K562 (cell line): Measurements from ENCODE around the gene BCAR1. TPM values are rescaled to one million over a fixed set of nuclear protein-coding genes. Genes with fewer than 3 reads are reported as not detected.

Experiments used
- ATAC-seq: fragments of 200-7000 bp; cut with Tn5 transposase; 3 replicates; pipeline ENCODE4 v1.9.1; 2020; ENCODE audit warnings: moderate library complexity
- BruUV-seq: library from RNA; stranded (reverse); fragments of 400-500 nt; replicated peaks from 2 replicates; lab custom pipeline; 2021; lab: Mats Ljungman, UMichigan
- CTCF ChIA-PET: fragments of 300-600 bp; formaldehyde crosslinking; extraction: SDS; loops from one replicate; lab custom pipeline; 2021; ENCODE audit warnings: low intra/inter-chr PET ratio; lab: Yijun Ruan, JAX
- POLR2A ChIA-PET: fragments of 300-600, 350-650 bp; sonication (Branson Sonifier 250); formaldehyde crosslinking; extraction: SDS; loops from one replicate; lab custom pipeline; 2021; ENCODE audit warnings: antibody characterized with exemption, inconsistent platforms; lab: Yijun Ruan, JAX
- DNase-seq, 4 experiments: peaks; one replicate each; pipeline versions ENCODE4 v3.0.0 to v3.0.0-alpha.2; 2011 to 2018; ENCODE audit warnings: low spot score in 3 of 4, mixed read lengths in 3 of 4; ENCODE audit errors: extremely low read depth in 1 of 4
- FAIRE-seq: peaks from 2 replicates; lab custom pipeline; 2011; peaks lifted over from hg19 to GRCh38; lab: Jason Lieb, UNC
- H2AFZ ChIP-seq: 2 replicates; pipeline ENCODE4 v1.6.0; 2011; ENCODE audit warnings: low read depth, low read length, control low read depth, inconsistent platforms
- H3K27ac ChIP-seq: fragments of 200-600 bp; 3 replicates; pipeline ENCODE4 v1.8.0; 2011; ENCODE audit warnings: low read depth, mild to moderate bottlenecking, control low read depth, inconsistent platforms, low read length, moderate library complexity, mixed read lengths; ENCODE audit errors: extremely low read depth
- H3K27me3 ChIP-seq, 2 experiments: fragments of 300-600 bp in 1 of 2; 2 replicates in 1 of 2; 3 replicates in 1 of 2; pipeline versions ENCODE4 v1.6.0 to v1.8.0; 2011; ENCODE audit warnings: inconsistent platforms in 2 of 2, low read length in 2 of 2, mild to moderate bottlenecking in 1 of 2, mixed read lengths in 1 of 2, moderate library complexity in 1 of 2; ENCODE audit not compliant: control insufficient read depth in 2 of 2, insufficient read depth in 2 of 2
- H3K36me3 ChIP-seq: fragments of 300-600 bp; 3 replicates; pipeline ENCODE4 v1.8.0; 2011; ENCODE audit warnings: mild to moderate bottlenecking, low read length, inconsistent platforms; ENCODE audit not compliant: control insufficient read depth, insufficient read depth
- H3K4me1 ChIP-seq, 2 experiments: fragments of 200-600 bp in 1 of 2; replicated peaks in 1 of 2; 2 replicates in 1 of 2; 3 replicates in 1 of 2; pipeline versions ENCODE4 v1.5.1 to v1.8.0; 2011; ENCODE audit warnings: inconsistent platforms in 2 of 2, low read length in 2 of 2, mild to moderate bottlenecking in 1 of 2, mixed read lengths in 1 of 2, moderate library complexity in 1 of 2; ENCODE audit not compliant: control insufficient read depth in 2 of 2, insufficient read depth in 2 of 2
- H3K4me2 ChIP-seq: 2 replicates; pipeline ENCODE4 v1.6.1; 2011; ENCODE audit warnings: low read length, control low read depth, inconsistent platforms, mixed read lengths; ENCODE audit not compliant: insufficient read depth
- H3K4me3 ChIP-seq: fragments of 200-600 bp; sonication (generic), shearing (Covaris generic); 2 replicates; pipeline ENCODE4 v1.5.1; 2016; ENCODE audit warnings: control low read depth, inconsistent platforms
- H3K79me2 ChIP-seq: fragments of 200-600 bp; 3 replicates; pipeline ENCODE4 v1.8.0; 2011; ENCODE audit warnings: low read length, inconsistent platforms; ENCODE audit not compliant: control insufficient read depth, insufficient read depth
- H3K9ac ChIP-seq, 2 experiments: 2 replicates each; pipeline versions ENCODE4 v1.6.0 to v1.6.1; 2011; ENCODE audit warnings: low read depth in 2 of 2, low read length in 2 of 2, control low read depth in 1 of 2, inconsistent platforms in 1 of 2, mild to moderate bottlenecking in 1 of 2, mixed read lengths in 1 of 2; ENCODE audit not compliant: insufficient read depth in 1 of 2
- H3K9me1 ChIP-seq: one replicate; pipeline ENCODE4 v1.6.0; 2011; ENCODE audit warnings: inconsistent platforms, mild to moderate bottlenecking, low read length, moderate library complexity; ENCODE audit not compliant: control insufficient read depth, insufficient read depth
- H3K9me3 ChIP-seq: replicated peaks from 2 replicates; pipeline ENCODE4 v1.5.1; 2011; ENCODE audit warnings: low read depth, low read length, inconsistent platforms; ENCODE audit not compliant: control insufficient read depth, insufficient read depth
- H4K20me1 ChIP-seq: replicated peaks from 2 replicates; pipeline ENCODE4 v1.6.1; 2011; ENCODE audit warnings: low read length, inconsistent platforms, mixed read lengths; ENCODE audit not compliant: control insufficient read depth, insufficient read depth
- POLR2A ChIP-seq: fragments of 450-650 bp; conservative IDR thresholded peaks from 2 replicates; pipeline ENCODE4 v1.6.1; 2016
- POLR2AphosphoS2 ChIP-seq: IDR thresholded peaks from 2 replicates; pipeline ENCODE4 v1.6.1; 2012; ENCODE audit warnings: low read length, improper control_type of control experiment
- WGBS: fragments of 100-300 bp; shearing (Covaris generic); methylation state at CpG from one replicate; pipeline ENCODE4 v1.1.6; 2016; ENCODE audit warnings: low coverage, mixed read lengths; ENCODE audit not compliant: insufficient coverage; ENCODE audit errors: missing lambda C conversion rate; 5-methylcytosine and 5-hydroxymethylcytosine counted together
- in situ Hi-C: fragments of 300-500 bp; cut with MboI; formaldehyde crosslinking; loops from 4 replicates; pipeline ENCODE4 v1.15.0; 2018; ENCODE audit warnings: inconsistent platforms, mixed read lengths
- intact Hi-C: fragments of 100-400 bp; cut with micrococcal nuclease; formaldehyde crosslinking; loops from 2 replicates; pipeline ENCODE4 v1.14.2; 2022
- polyA plus RNA-seq, 8 experiments: library from polyadenylated mRNA; depleted of rRNA in 4 of 8; stranded (reverse) in 5 of 8; unstranded in 3 of 8; fragments of >200 nt; fragmentation: Nextera tagmentation in 2 of 8; fragmentation: Illumina TruSeq in 1 of 8; extraction: Ambion mirVana in 2 of 8; extraction: Trizol in 1 of 8; gene quantifications; 2 replicates each; pipeline versions ENCODE4 v1.2.1 to v1.2.3, GENCODE V29; 2011 to 2014; ENCODE audit warnings: inconsistent platforms in 1 of 8, missing spikeins in 1 of 8
- total RNA-seq, 7 experiments: library from RNA; depleted of rRNA in 6 of 7; stranded (reverse); fragments of >200 nt in 6 of 7; fragmentation: Illumina TruSeq in 2 of 7; extraction: Trizol in 2 of 7; gene quantifications; 2 replicates each; pipeline versions ENCODE4 v1.2.1 to v1.2.3, GENCODE V29; 2011 to 2021; ENCODE audit warnings: low replicate concordance in 1 of 7
- TF ChIP-seq, protein P1 (sequence below): fragments of 450-650 bp; formaldehyde crosslinking; IDR thresholded peaks from 2 replicates; pipeline ENCODE4 v1.4.0; 2020; ENCODE audit warnings: mild to moderate bottlenecking, moderate library complexity

Gene BCAR1
- total and polyA plus RNA-seq, 9 of the 15 experiments (the other 6 are each of a cell fraction or from before 2014, with no cell fraction given), result 0.10 to 26.3 (median 3.6) TPM

DNA sequence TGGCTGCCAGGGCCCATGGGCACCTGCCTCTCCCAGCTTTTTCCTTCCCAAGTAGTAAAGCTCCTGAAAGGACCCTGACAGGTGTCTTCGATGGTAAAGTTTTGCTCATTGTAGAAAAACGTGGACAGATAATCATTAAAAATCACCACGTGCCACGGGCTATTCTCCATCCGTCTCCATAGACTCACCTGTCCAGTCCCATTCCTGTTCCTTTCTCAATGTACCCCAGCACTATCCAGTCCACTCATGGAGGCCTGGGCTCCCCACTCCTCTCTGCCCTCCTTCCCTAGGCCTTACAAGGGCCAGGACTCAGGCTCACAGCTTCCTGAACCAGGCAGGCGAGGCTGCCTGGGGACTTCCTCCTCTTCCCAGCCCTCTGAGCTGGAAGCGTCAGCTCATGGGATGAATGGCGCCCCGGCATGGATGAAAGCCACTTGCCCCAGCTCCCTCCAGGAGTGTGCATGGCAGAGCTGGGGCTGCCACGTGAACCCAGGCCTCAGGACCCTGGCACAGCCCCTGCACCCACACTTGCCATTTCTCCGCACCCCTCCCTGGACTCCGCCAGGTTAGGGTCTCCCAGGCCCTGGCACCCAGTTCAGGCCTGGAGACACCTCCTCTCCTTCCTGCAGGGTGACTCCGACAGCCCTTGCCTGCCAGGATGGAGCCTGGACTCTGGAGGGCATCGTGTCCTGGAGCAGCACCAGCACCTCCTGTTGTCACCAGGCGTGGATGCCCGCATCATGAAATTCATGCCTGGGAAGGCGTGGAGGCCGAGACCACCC is 23.9 kb downstream of the BCAR1 start:
- BruUV-seq, result no TSS peak
- WGBS, result 51% methylated on average over 18 of the region's 18 CpGs
- POLR2A ChIA-PET, result interaction anchor here (0.6 to 1.8 kb wide), 3 partner anchors 12 to 290 kb away, joined by 3 to 5 read pairs (median 3); no protein-coding TSS in a partner anchor
- Histone ChIP-seq H3K4me3 (no peak overlapping the region), H3K27me3 (peaks cover 8 to 13% of the 10 kb centered on the region in 2 experiments; a peak in 3 of 5 replicates), H3K4me2 (no peak overlapping the region), H3K9me1 (no peaks in the 10 kb centered on the region), H3K9me3 (no peaks in the 10 kb centered on the region)
- DNase-seq, result no peak
- TF ChIP-seq POLR2AphosphoS2 (peak; percentile 66; the same call in 1 of the 2 replicates), POLR2A (0 out of 2 replicates have a peak, but pooled peaks have one; percentile 26)
- TF ChIP-seq, protein P1, sequence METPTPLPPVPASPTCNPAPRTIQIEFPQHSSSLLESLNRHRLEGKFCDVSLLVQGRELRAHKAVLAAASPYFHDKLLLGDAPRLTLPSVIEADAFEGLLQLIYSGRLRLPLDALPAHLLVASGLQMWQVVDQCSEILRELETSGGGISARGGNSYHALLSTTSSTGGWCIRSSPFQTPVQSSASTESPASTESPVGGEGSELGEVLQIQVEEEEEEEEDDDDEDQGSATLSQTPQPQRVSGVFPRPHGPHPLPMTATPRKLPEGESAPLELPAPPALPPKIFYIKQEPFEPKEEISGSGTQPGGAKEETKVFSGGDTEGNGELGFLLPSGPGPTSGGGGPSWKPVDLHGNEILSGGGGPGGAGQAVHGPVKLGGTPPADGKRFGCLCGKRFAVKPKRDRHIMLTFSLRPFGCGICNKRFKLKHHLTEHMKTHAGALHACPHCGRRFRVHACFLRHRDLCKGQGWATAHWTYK (CRISPR knock-in tag), result no peak
- TF ChIP-seq, all 486 proteins: peak for 2
- no peak overlapping the region for H3K27ac ChIP-seq
- FAIRE-seq (no peak), ATAC-seq (peak; percentile 5; the same call in 1 of the 3 replicates)
- 0 out of 2 replicates have a peak, but pooled peaks cover 10% of the 10 kb centered on the region for H4K20me1 ChIP-seq
- peaks cover 6% of the 10 kb centered on the region; the same call in 1 of the 3 replicates for H3K36me3 ChIP-seq
- in situ Hi-C loops (no loop called here), intact Hi-C loops (no loop called here)
- H3K79me2 ChIP-seq, result no peaks in the 10 kb centered on the region
- CTCF ChIA-PET, result no interaction called here
- H2AFZ ChIP-seq, result no peak overlapping the region
- H3K9ac ChIP-seq, result peak overlapping the region in 1 of 2 experiments; percentile 58; a peak in 2 of 4 replicates
- peaks cover 0 to 17% of the 10 kb centered on the region in 2 experiments; a peak in 1 of 5 replicates for H3K4me1 ChIP-seq
